Activated T-helper 1 cell treated with Interleukin-2 at 50 U/mL for 16 hours (primary cell): Measurements from ENCODE around the gene GNAQ.

Experiments
- DNase-seq: peaks from one replicate; pipeline ENCODE4 v3.0.0-alpha.2; 2020; ENCODE audit warnings: low read depth

Gene GNAQ

GRCh38 chr9:77974434-77974833, 57.2 kb downstream of the GNAQ start:
- DNase-seq: no peak

GRCh38 chr9:77969083-77969482, 62.5 kb downstream of the GNAQ start:
- no peak for DNase-seq

GRCh38 chr9:77968506-77968905, 63.1 kb downstream of the GNAQ start:
- DNase-seq: no peak

GRCh38 chr9:77966718-77967117, 64.9 kb downstream of the GNAQ start:
- DNase-seq: no peak

GRCh38 chr9:77965445-77966123, 66.0 kb downstream of the GNAQ start:
- DNase-seq: no peak

GRCh38 chr9:77964258-77964657, 67.4 kb downstream of the GNAQ start:
- DNase-seq: no peak

- DNase-seq: no peak
Measured at GRCh38 chr9:77961541-77961940, 70.1 kb downstream of the GNAQ start.

- DNase-seq: no peak
Measured at GRCh38 chr9:77960356-77961153, 71.1 kb downstream of the GNAQ start.

GRCh38 chr9:77959803-77960202, 71.8 kb downstream of the GNAQ start:
- DNase-seq: no peak

- DNase-seq: no peak
Measured at GRCh38 chr9:77957652-77958051, 74.0 kb downstream of the GNAQ start.

- no peak for DNase-seq
Measured at GRCh38 chr9:77956555-77956954, 75.1 kb downstream of the GNAQ start.

- DNase-seq: no peak
Measured at GRCh38 chr9:77954666-77955015, 77.0 kb downstream of the GNAQ start.

GRCh38 chr9:77954013-77954665, 77.5 kb downstream of the GNAQ start:
- DNase-seq: no peak

GRCh38 chr9:77953590-77953989, 78.0 kb downstream of the GNAQ start:
- DNase-seq: no peak

- DNase-seq: no peak
Measured at GRCh38 chr9:77952635-77953328, 78.8 kb downstream of the GNAQ start.

GRCh38 chr9:77951369-77951768, 80.2 kb downstream of the GNAQ start:
- DNase-seq: no peak

- DNase-seq: no peak
Measured at GRCh38 chr9:77949751-77950436, 81.7 kb downstream of the GNAQ start.

GRCh38 chr9:77947651-77948050, 84.0 kb downstream of the GNAQ start:
- DNase-seq: no peak

- no peak for DNase-seq
Measured at GRCh38 chr9:77946969-77947620, 84.5 kb downstream of the GNAQ start.

GRCh38 chr9:77946296-77946695, 85.3 kb downstream of the GNAQ start:
- no peak for DNase-seq

GRCh38 chr9:77945798-77946197, 85.8 kb downstream of the GNAQ start:
- DNase-seq: no peak
